GM21381 (cell line): ENCODE measurements around the gene PDIA4.
A peak's percentile ranks its signal among the peaks of the same experiment; 100 is the strongest.
"Not testable (repeated sequence)": the region's sequence is repeated elsewhere in the genome, so short reads cannot be mapped to it uniquely, and the experiment has no call there.

Experiments used
- ATAC-seq: cut with Tn5 transposase; IDR thresholded peaks from one replicate; pipeline ENCODE4 v1.9.1; 2021; ENCODE audit warnings: mild to moderate bottlenecking, moderate library complexity; ENCODE audit not compliant: unreplicated experiment

Gene PDIA4

DNA sequence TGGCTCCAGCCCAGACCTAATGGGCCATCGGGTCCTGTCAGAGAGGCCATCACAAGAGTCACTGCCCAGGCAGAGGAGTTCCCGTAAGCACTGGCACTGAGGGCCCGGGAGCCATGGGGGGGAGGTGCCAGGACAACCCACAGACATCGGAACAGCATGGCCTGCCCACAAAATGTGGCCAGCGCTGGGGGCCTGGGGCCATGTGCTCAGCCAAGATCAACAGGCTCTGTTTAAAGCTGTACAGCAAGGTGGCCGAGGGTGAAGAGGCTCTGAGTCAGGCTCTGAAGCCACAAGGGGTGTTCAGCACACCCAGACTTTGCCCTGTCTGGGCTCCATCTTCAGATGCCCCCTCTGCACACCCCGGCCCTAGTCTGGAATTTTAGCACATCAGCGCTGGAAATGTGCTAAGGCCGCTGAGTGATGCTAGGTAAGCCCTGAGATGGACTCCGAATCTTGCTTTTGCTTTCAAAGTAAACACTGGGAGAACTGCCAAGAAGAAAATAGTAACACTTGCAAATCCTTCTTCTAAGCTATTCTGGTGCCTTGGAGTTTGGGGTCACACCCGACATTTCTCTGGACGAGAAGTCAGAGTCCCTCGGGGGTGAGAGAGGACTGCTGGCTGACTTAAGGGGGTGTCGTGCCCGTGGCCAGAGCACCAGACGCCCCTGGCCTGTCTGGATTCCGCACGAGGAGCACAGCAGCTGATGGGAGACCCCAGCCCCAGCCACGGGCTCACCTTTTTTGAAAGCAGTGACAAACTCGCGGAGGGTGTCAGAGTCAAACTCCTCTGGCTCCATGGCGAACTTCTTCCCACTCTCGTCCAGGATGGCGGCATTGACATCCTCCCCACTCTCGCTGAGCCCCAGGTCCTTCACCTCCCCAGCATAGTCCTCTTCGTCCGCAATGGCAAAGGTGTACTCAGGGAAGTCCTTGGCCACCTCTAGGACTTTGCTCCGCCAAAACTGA lies 23.6 kb downstream of the PDIA4 start:
- ATAC-seq: no peak

DNA sequence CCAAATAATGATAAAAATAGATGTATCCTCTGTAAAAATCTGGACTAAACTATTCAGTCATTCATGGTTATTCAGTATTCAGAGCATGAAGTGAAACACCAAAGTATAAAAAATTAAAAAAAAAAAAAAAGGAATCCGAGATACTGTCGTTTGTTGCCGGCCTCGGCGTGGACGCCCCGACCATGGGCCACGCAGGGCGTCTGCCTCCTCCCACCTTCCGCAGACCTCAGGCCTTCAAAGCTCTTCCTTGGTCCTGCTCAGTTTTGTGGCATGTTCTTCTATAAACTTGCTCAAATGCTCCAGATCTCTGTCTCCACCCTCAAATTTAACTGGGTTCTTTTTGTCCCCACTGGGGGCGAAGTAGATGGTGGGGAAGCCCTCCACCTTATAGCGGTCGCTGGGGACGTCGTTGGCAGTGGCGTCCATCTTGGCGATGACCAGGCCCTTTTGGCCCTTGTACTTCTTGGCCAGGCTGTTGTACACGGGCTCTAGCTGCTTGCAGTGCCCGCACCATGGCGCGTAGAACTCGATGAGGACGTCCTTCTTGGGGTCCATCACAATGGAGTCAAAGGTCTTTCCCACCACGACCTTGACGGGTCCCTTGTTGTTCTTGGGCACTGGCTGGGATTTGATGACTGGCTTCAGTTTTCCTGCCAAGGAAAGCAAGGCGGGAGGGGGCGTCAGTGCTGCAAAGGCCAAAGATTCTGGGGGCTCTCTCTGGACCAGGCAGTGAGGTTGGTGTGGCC lies 24.6 kb downstream of the PDIA4 start:
- no peak for ATAC-seq

DNA sequence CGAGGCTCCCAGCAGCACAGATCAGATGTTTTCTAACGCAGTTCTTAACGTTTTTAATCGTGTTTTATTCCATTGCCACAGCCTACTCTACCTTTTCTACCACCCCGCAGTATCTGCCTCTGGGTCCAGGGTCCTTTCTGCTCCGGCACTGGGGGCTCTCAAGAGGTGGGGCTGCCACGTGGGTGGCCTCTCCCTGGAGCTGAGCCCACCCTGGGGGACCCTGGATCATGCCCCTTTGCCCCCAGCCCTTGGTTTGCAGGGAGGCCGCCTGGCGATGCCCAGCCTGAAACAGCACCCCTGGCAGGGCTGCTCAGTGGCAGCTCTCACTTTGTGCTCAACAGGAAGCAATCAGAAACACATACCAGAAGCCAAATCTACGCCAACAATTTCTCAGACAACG lies 25.3 kb downstream of the PDIA4 start:
- ATAC-seq: no peak

DNA sequence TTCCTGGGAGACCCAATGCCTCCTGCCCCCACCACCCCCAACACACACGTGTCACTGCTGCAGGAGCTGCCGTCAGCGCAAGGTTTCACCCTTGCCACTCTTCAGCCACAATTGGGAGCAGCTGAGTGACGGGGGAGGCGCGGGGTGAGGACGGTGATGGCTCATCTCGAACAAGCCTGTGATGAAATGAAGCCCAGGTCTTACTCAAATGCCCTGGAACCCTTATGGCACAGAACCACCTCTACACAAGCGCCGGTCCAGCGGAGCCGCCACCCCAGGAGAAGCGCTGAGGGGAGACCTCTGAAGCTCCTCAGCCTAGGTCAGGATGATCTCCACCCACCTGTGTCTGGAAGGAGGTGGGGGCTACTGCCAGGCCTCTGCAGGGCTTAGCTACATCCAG lies 25.7 kb downstream of the PDIA4 start:
- ATAC-seq: no peak

DNA sequence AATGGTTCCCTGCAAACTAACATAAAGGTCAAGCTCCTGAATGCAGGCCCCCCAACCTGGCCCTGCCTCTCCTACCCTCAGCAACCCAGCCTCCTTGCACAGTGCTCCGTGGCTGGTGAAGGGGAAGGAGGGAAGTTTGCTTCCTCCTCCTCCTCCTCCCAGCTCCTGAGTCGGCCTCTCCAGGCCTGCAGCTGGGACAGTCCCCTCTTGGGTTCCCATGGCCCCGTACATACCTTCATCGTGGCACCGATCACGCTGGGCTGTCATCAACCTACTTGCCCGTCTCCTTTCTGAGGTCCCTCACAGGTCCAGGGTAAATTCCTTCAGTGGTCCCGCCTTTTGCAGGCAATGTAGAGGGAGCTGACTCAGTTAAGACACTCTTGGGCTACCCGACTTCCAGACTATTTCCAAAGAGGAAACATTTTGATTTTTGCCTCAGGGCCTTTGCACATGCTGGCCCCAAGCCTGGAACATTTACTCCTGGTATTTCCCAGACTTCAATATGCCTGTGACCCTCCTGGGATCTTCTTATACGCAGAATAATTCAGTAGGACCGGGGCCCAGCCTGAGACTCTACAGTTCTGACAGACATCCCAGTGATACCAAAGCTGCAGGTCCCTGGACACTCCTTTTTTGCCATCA lies 26.8 kb downstream of the PDIA4 start:
- ATAC-seq: no peak

DNA sequence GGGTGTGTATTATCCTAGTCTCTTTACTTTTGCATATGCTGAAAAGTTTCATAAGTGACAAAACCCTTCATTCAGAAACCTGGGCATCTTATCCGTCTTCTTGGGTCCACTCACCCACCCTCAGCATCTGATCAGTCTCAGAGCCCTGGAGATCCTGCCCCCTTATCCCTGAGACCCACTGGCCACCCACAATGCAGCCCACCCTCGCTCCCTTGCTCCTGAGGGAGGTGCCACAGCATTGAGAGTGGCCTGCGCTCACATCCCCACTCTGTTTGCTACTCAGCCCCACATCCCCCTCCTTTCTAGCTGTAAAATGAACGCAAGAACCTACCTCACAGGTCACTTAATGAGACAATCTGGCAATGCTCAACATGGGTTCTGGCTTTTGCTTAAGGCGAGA lies 27.3 kb downstream of the PDIA4 start:
- no peak for ATAC-seq

DNA sequence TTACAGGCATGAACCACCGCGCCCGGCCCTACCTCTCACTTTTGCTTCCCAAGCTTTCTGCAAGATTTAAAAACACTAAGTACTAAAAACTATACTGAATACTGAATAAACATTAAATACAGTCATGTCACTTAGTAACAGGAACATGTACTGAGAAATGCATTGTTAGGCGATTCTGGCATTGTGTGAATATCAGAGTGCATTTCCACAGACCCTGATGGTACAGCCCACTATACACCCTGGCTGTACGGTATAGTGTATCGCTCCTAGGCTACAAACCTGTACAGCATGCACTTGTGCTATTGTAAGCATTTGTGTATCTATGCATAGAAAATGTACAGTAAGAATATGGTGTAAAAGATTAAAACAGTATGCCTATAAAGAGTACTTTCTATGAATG lies 29.1 kb downstream of the PDIA4 start:
- ATAC-seq: no peak

DNA sequence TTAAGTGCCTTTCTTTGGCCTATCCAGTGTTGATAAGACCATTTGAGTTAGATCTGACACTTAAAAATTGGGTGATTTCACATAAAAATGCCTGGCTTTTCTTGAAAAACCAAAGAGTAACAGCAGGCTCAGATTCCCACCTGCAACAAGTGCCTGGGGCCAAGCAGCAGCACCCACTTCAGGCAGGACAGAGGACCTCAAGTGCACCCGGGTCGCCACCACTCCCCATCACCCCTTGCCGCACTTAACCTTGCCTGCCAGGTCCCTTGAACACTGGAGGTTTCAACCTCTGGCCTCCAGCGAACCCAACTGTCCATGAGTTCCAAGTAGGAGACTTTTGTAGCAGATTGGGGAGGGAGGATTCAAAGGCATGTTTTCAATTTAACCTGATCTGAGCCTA lies 30.8 kb downstream of the PDIA4 start:
- no peak for ATAC-seq

DNA sequence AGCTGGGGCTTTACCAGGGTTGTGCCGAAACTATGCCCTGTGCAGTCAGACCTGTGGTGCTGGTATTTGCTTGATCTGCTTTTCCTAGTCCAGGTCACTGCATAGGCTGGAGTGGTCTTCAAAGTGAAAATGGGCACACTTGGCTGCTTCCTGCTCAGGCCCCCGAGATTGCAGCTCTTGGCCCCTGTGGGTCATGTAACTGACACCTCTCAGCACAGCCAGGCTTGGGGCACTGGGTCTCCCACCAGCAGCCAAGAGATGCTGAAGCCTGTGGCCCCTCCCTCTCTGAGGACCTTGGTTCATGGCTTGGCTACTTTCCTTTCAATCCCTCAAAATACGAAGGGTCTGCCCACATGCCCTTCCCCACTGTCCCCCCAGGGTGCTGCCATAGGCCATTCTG lies 33.7 kb downstream of the PDIA4 start:
- ATAC-seq: no peak

DNA sequence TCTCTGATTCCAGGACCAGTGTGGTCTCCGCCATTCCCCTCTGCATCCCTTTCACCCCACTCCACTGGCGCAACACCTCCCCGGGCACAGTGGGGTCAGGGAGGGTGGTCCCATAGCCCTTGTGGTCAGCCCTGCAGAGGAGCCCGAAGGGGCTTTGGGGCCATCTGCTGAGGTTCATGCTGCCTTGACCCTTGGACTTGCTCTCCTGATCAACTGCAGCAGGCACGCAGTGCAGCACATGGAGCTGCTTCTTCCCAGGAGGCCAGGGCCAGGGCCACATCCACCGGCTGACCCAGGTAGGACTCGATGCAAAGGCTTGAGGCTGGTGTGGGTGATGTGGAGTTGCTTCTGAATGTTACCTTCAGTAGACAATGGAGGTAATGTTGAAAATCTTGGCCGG lies 35.1 kb downstream of the PDIA4 start:
- no peak for ATAC-seq

DNA sequence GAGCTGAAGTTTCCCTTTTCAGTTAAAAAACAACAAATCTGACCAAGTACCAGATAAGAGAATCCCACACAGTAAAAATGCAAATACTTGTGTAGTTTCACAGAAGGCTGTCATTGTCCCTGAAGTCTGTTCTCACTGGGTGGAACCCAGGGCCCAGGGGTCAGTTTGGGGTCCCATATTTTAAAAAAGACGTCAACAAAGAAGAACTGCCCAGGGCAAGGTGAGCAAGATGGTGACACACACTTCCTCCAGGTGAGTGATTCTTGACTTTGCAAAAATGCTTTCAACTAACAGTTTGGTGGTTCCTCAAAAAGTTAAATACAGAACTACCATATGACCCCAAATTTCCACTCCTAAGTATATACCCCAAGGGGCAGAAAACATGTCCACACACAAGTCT lies 36.8 kb downstream of the PDIA4 start:
- no peak for ATAC-seq

DNA sequence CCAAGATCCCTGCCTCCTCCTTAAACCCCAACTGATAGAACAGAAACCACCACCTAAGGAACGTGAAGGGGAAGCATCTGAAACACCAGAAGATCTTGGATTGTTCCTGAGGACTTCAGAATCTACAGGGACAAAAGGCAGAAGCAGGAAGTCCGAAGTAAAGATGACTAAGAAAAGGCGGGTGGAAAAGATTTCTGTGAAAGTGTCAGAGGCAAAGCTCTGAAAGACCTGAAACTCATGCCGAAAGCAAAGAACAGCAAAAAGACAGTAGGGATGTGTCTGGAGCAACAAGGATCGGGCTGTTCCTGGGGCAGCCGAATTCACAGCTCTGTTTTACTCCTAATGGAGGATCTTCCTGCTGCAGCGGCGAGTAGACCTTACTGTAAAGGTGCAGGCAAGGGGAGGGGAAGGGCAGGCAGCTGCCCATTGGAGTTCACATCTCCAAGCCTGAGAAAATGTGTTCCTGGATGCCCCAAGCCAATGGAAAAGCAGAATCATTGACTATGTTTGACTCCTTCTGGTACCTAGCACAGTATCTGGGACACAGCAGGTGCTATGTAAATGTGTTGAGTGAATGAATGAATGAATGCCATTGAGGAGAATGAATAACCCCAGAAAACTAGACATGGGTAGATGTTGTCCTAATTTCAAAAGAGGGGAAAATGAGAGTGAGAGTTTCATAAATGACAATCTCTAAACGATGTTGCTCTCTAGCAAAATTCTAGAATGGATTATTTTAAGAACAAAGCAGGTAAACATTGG lies 40.4 kb downstream of the PDIA4 start:
- ATAC-seq: no peak

DNA sequence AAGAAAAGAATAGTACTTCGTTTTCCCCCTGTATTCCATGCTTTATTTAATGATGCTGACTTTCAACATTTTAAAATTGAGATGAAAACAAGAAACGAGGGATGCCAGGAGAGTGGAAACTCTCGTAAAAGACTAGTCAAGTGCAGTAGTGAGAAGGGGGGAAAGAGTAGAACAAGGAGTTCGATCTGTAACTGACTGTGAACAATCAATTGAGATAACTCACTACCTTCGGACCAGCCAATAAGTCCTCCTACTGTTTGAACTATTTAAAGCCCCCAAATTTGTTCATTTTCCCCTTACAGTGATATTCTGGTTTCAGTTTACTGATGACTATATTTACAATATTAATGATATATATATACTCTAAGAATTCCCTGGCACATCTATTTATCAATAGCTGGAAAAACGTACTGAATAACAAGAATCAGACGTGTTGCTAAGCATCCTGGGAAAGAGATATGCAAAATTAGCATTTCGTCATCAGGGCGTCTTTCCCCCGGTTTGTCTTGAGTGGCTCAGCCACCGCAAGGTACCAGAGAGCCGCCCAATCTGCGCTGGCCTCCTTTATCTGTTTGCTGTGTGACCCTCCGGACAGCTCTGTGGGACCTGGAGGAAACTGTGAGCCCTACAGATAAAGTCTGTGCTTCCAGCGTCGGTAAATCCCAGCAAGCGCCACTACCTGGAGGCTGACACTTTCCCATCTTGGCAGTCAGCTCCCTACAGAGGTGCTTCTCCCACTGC lies 41.1 kb downstream of the PDIA4 start:
- peak; percentile 90 for ATAC-seq

DNA sequence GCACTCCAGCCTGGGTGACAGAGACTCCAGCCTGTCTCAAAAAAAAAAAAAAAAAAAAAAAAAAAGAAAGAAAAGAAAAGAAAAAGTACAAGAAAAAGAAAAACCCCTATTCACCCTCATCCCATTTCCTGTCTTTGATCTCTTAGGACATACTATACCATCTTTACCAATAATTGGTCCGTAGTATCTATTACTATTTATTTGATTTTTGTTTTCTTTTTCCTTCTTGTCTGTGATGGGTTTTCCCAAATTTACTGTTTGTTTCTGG lies 41.6 kb downstream of the PDIA4 start:
- no peak for ATAC-seq

DNA sequence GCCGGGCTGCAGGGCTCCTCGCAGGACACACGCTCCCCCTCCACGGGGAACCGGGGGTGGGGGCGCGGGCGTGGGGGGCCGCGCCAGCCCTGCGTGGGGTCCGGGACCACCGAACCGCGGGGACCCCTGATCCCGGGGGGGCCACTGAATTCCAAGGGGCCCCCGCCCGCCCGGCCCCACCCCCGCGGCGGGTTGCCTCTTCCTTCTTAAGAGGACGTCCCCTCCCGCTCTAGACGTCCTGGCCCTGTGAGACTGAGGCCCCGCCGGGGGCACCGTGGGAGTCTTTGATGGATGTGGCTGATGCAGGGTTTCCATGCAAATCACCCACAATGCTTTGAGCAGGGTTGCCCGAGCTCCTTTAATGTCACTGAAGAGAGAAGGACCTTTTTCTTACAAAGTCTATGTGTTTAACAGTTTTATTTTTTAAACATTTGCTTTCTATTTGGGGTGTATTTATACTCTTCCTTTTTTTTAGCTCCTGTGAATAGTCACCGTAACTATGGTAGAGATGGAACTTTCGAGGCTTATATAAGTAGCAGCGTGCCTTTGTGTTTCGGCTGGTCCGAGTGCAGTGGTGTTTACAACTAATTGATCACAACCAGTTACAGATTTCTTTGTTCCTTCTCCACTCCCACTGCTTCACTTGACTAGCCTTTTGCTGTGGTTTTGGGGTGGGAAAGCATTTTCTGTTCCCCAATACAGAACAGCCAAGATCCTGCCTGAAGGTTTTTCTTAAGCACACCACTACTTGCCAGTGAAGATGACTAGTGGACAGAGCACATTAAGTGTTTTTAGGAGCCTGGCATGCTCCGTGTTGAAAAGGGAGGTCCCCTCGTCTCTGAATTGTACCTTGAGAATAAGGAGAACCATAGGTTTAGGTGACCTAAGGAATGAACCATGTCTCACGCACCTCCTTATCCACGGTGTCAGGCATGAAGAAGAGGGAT lies 44.8 kb downstream of the PDIA4 start:
- ATAC-seq: peak; percentile 51

DNA sequence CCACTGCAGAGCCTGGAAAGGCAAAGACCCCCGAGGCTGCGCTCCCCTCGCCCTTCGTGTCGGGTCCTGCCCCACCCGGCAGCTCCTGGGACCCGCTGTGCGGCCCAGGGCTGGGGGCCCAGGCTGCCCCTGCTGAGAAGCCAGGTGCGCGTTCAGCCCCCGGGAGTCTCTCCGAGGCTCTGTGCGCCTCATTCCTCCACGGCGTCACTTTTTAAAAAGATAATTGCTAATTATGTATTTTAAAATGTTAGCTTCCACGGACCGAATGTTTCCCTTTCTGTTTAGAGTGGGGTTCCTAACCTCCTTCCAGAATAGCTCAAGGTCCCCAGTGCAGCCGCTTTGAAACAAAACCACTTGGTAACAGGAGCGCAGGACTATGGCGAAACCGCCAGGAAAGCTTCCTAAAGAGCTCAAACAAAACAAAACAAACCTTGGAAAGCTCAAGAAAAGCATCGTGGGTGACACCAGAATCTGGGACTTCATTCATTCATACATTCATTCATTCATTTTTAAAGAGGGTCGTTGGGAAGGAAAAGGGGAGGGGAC lies 45.6 kb downstream of the PDIA4 start:
- no peak for ATAC-seq

DNA sequence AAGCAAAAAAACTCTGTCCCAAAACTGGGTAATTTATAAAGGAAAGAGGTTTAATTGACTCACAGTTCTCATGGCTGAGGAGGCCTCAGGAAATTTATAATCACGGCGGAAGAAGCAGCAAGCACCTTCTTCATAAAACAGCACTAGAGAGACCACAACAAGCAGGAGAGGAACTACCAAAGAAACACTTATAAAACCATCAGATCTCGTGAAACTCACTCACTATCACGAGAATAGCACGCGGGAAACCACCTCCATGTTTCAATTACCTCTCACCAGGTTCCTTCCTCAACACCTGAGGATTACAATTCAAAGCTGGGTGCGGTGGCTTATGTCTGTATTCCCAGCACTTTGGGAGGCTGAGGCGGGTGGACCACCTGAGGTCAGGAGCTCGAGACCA lies 48.5 kb downstream of the PDIA4 start:
- no peak for ATAC-seq

DNA sequence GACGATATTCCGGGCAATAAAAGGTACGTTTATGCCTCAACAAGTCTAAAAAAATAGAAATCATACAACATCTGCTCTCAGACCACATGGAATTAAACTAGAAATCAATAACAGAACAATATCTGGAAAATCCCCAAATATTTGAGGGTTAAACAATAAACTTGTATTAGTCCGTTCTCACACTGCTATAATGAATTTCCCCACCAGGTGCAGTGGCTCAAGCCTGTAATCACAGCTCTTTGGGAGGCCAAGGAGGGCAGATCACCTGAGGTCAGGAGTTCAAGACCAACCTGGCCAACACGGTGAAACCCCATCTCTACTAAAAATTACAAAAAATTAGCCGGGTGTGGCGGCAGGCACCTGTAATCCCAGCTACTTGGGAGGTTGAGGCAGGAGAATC lies 49.2 kb downstream of the PDIA4 start:
- not testable (repeated sequence) for ATAC-seq

DNA sequence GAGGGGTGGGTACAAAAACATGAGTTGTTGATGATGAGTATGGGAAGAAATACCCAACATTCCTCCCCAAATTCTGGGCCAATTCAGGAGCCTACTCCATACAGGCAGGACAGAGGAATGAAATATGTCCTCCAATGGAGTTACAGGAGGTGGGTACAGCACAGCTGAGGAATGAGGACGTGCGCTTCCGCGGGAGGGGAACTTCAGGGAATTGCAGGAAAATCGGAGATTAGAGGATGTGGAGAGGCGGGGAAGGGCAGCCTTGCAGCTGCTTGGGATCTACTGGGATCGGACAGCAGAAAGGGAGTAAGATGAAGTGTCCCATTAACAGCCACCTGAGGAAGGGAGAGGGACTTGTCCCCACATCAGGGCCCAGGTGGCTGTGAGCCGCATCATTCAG lies 50.2 kb downstream of the PDIA4 start:
- no peak for ATAC-seq
